GM12874 (cell line): ENCODE results near the gene XXYLT1.

ENCODE experiments used
- TF ChIP-seq, protein P1 (sequence below): IDR thresholded peaks from 2 replicates; pipeline ENCODE4 v1.5.1; 2011; ENCODE audit warnings: low read depth, mild to moderate bottlenecking, control low read depth, low read length, moderate library complexity; ENCODE audit not compliant: insufficient read depth

XXYLT1 gene

DNA sequence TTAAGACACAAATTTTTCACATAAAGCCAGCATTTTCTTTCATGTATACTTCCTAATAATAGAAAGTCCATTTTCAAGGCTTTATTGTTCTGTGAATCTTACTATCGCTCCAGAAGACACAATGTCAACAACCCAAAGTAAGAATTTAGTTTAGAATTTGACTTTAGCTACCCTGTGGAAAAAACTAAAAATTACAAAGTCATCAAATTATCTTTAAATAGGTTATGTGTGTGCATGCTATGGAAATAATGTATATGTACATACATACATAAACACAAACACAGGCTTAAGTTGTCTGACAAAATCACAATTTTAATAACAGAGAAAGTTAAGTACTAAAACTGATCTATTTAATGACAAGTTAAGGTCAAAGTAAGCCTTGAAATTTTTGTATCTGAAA lies 20.2 kb upstream of the XXYLT1 start:
- TF ChIP-seq, protein P1, sequence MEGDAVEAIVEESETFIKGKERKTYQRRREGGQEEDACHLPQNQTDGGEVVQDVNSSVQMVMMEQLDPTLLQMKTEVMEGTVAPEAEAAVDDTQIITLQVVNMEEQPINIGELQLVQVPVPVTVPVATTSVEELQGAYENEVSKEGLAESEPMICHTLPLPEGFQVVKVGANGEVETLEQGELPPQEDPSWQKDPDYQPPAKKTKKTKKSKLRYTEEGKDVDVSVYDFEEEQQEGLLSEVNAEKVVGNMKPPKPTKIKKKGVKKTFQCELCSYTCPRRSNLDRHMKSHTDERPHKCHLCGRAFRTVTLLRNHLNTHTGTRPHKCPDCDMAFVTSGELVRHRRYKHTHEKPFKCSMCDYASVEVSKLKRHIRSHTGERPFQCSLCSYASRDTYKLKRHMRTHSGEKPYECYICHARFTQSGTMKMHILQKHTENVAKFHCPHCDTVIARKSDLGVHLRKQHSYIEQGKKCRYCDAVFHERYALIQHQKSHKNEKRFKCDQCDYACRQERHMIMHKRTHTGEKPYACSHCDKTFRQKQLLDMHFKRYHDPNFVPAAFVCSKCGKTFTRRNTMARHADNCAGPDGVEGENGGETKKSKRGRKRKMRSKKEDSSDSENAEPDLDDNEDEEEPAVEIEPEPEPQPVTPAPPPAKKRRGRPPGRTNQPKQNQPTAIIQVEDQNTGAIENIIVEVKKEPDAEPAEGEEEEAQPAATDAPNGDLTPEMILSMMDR = no peak

DNA sequence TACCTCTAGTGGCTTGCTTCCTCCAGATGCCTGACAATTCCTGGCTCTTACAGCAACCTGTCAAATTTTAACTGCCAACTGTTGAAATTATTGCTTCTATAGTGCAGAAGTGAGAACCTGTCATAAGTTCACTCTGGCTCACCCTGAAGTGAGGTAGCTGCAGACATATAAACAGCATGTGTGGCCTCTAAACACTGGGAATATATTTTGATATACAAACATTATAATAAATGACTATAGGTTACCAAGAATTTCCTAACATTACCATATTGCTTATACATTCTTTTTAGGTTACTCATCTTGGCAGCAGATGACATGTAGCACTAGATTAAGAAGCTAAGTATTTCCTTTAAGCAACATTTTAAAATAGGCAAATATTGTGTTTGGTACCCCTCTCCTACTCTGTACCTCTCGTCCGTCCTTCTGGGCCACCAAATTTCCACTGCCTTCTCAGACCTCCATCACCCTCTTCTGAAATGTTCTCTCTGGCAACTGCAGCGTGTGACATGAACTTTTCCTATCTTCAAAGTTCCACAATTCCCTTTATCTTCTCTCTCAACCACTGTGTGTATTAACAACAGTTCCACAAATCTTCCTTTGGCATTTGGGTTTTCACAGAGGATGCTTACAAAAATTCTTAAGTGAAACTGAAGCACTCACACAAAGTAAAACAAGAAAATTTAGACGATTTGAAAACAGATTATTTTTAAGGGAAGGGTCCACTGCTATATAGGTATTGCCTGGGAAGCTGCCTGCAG lies 15.3 kb upstream of the XXYLT1 start:
- TF ChIP-seq, protein P1 = no peak

DNA sequence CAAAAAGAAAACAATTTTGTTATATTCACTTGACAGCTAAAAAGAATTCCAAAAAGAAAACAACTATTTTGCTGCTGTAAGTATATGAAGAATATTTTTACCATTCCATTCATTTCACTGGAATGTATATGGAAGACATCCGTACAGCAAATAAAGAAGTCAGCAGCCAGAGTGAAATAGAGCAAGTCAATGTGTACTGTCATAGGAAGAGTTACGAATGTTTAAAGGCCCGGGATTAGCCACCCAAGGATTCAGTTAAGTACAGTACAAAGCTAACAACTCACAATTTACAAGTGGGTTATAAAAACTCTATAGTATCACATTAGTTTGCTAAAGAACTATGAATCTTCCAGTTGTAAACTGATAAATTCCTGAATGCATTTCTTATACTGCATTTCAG lies 14.4 kb upstream of the XXYLT1 start:
- TF ChIP-seq, protein P1 = no peak

DNA sequence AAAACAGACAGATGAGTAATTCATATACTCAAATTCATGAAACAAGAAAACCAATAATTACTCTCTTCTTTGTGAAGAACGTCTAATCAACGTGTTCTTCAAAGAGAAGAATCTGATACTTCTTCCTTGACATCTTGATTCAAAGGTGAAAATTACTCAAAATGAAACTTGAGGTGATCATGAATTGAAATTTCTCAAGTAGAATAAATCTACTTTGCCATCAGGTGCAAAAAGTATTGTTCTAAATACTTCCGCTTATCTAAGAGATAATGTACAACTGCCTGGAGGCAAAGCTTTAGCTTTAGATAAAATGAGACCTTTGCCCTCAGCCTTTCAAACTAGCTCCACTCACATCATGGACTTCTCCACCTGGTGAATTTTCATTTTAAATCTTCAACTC lies 13.9 kb upstream of the XXYLT1 start:
- TF ChIP-seq, protein P1 = no peak

DNA sequence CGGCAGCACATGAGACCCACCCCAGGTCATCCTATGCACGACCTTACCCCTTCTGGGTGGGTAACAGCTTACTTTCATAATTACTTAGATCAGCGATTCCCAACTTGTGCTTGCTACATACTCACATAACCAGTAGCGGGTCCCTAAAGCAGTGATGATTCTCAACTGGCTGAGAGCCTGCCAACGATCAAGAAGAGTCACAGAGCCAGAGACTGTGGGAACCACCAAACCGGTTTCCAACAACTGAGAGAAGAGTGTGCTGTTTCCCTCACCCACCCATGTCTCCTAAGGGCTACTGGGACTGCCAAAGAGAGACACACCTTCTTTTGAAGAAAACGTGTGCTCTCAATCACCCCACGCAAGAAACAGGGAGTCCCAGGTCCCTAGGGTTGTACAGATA lies 12.0 kb upstream of the XXYLT1 start:
- TF ChIP-seq, protein P1 = no peak

DNA sequence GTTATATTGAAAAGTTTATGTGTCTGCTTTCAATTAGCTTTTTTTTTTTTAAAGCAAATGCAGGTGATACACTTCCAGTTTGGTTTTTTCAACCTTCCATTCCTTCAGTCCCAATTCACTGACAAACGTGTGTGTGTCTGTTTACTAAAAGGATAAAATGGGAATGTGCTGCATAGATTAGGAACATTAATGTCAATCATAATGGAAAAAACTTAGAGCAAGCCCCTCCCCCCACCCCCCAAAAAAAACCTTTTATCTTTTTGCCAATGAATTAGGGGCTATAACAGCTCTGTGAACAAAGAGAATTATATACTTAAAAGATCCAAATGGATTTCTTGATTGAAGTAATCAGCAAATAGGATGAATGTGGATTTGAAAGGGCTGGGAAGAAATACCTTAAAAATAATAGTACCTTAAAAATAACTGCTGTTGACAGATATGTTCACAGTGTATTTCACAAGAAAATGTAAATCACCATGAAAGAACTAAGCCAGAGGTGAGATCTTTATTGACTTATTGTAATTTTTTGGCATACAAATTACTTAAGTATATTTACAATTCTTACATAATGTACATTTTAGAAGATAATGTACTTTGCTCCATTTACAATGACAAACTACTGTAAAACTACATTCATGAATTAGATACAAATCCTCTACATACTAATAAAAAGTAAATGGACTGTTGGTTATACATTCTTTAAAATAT lies 3.5 kb upstream of the XXYLT1 start:
- TF ChIP-seq, protein P1 = no peak

DNA sequence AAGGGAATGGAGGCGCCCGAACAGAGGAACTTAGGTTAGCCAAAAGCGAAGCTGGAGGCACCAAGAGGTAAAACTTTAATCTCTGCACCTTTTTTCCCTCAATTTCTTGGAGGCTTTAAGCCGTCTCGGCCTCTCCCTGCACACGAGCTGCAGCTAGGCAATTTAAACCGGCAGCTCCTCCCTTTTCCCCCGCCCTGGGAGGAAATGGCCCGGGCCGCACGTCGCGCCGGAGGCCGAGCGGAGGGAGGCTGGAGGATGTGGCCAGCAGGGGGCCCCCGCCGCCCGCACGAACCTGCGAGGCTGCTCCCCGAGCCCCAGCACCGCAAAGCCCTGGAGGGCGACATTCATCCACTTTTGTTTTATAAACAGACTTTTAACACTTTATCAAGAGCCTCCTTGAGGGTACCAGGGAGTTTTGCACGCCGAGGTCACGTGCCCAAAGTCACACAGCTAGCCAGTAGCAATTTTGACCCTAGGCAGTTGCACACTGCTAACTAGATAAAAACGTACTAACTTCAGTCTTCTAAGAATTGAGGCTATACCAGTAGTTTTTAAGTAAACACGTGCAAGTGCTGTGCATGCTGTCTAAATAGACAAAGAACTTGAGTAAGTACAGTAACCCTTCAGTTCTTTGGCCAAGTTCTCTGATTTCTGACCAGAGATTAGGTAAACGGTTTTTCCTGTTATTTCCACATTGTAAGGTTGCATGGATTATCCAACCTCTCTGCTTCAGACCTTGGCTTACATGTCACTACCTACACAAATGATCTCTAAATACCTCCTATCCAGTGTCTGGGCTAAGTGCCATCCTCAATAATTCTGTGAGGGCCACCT lies 668 bp upstream of the XXYLT1 start:
- TF ChIP-seq, protein P1 = peak; percentile 89
